GM23248 (cell line): ENCODE results near the gene CST4. TPM values are rescaled to one million over a fixed set of nuclear protein-coding genes. Genes with fewer than 3 reads are reported as not detected.

Source experiments
- polyA plus RNA-seq: library from polyadenylated mRNA; unstranded; fragments of >200 nt; fragmentation: Nextera tagmentation; extraction: Ambion mirVana; gene quantifications from 2 replicates; pipeline ENCODE4 v1.2.1, GENCODE V29; 2016
- small RNA-seq: library from RNA; depleted of rRNA; stranded (forward); fragments of <200 nt; gene quantifications from one replicate; pipeline ENCODE3, GENCODE V24; 2014; ENCODE audit warnings: low read depth, low replicate concordance
- total RNA-seq: library from RNA; depleted of rRNA; stranded (reverse); fragments of >200 nt; shearing (Covaris generic); gene quantifications from 2 replicates; pipeline ENCODE4 v1.2.3, GENCODE V29; 2014; rRNA removed

CST4 gene
- total and polyA plus RNA-seq, 2 experiments from 2014 or later: not detected

Small RNA genes lying within 50 kb of the gene (small RNA-seq; reads per million reads assigned to genes)
- not detected for gene CST2P1

Other genes starting within 250 kb of the CST4 start
- not detected in 2 replicates for gene CSTL1, start 249.4 kb downstream of the CST4 start, total RNA-seq
- gene CSTL1, start 249.4 kb downstream of the CST4 start, polyA plus RNA-seq: not detected in 2 replicates
- gene CST11, start 236.2 kb downstream of the CST4 start, total RNA-seq: not detected in 2 replicates
- gene CST11, start 236.2 kb downstream of the CST4 start, polyA plus RNA-seq: not detected in 2 replicates
- not detected in 2 replicates for gene CST8, start 197.9 kb downstream of the CST4 start, total RNA-seq
- gene CST8, start 197.9 kb downstream of the CST4 start, polyA plus RNA-seq: not detected in 2 replicates
- not detected in 2 replicates for gene CST9L, start 120.6 kb downstream of the CST4 start, total RNA-seq
- not detected in 2 replicates for gene CST9L, start 120.6 kb downstream of the CST4 start, polyA plus RNA-seq
- not detected in 2 replicates for gene CST9, start 83.1 kb downstream of the CST4 start, total RNA-seq
- gene CST9, start 83.1 kb downstream of the CST4 start, polyA plus RNA-seq: not detected in 2 replicates
- gene CST3, start 51.1 kb downstream of the CST4 start, total RNA-seq: 396 and 478 TPM in 2 replicates
- gene CST3, start 51.1 kb downstream of the CST4 start, polyA plus RNA-seq: 782 and 784 TPM in 2 replicates
- gene CST1, start 61.9 kb upstream of the CST4 start, total RNA-seq: not detected in 2 replicates
- not detected in 2 replicates for gene CST1, start 61.9 kb upstream of the CST4 start, polyA plus RNA-seq
- gene CST2, start 137.7 kb upstream of the CST4 start, total RNA-seq: 0.63 and 5.6 TPM in 2 replicates
- gene CST2, start 137.7 kb upstream of the CST4 start, polyA plus RNA-seq: 1.5 and 1.6 TPM in 2 replicates
- not detected in 2 replicates for gene CST5, start 190.7 kb upstream of the CST4 start, total RNA-seq
- not detected in 2 replicates for gene CST5, start 190.7 kb upstream of the CST4 start, polyA plus RNA-seq